ENCODE data around the gene MCTP1.

Gene MCTP1

DNA sequence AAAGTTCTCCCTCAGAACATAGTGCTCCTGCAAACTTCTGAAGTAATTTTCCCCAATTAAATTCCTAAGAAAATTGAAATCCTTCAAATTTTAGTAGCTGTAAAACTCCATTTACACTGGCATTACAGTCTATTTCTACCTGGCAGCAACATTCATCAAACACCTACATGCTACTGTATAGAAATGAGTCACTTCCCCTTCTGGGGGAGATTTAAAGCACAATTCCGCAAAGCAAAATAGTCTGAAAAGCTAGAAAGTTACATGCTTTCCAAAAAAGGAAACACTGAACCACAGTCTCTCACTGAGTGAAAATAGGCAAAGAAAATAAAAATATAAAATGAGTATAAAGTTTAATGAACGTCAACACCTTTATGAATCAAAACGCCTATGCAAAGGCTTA, 43.3 kb downstream of the MCTP1 start:
- Histone ChIP-seq H3K36me3 (ENCODE audit: control insufficient read depth, low read length) (no peaks in the 10 kb centered on the region), H3K4me1 (ENCODE audit: control insufficient read depth, low read length) (no peaks in the 10 kb centered on the region), H3K27me3 (ENCODE audit: control insufficient read depth, low read length) (no peaks in the 10 kb centered on the region), H3K9me3 (ENCODE audit: control insufficient read depth, insufficient read depth, low read length) (no peaks in the 10 kb centered on the region), H3K9me2 (replicated peaks; ENCODE audit: control insufficient read depth, low read length) (no peaks in the 10 kb centered on the region), H3K27ac (ENCODE audit: low read depth, low read length) (no peak overlapping the region), H4K20me1 (ENCODE audit: control insufficient read depth, insufficient read depth, low read depth, low read length) (no peaks in the 10 kb centered on the region), H3K4me2 (ENCODE audit: low read length) (no peak overlapping the region), H3K4me3 (ENCODE audit: low read length) (no peak overlapping the region), H3K79me2 (ENCODE audit: control insufficient read depth, low read length) (no peaks in the 10 kb centered on the region), H3F3A (ENCODE audit: control insufficient read depth, insufficient read depth) (no peaks in the 10 kb centered on the region)
- no peak for TF ChIP-seq EZH2phosphoT487 (IDR thresholded peaks at IDR 0.05; ENCODE audit: borderline replicate concordance, low read length)
- TF ChIP-seq, protein P1, sequence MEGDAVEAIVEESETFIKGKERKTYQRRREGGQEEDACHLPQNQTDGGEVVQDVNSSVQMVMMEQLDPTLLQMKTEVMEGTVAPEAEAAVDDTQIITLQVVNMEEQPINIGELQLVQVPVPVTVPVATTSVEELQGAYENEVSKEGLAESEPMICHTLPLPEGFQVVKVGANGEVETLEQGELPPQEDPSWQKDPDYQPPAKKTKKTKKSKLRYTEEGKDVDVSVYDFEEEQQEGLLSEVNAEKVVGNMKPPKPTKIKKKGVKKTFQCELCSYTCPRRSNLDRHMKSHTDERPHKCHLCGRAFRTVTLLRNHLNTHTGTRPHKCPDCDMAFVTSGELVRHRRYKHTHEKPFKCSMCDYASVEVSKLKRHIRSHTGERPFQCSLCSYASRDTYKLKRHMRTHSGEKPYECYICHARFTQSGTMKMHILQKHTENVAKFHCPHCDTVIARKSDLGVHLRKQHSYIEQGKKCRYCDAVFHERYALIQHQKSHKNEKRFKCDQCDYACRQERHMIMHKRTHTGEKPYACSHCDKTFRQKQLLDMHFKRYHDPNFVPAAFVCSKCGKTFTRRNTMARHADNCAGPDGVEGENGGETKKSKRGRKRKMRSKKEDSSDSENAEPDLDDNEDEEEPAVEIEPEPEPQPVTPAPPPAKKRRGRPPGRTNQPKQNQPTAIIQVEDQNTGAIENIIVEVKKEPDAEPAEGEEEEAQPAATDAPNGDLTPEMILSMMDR (IDR thresholded peaks at IDR 0.05; ENCODE audit: low read depth, low read length, poor library complexity, severe bottlenecking) = no peak

DNA sequence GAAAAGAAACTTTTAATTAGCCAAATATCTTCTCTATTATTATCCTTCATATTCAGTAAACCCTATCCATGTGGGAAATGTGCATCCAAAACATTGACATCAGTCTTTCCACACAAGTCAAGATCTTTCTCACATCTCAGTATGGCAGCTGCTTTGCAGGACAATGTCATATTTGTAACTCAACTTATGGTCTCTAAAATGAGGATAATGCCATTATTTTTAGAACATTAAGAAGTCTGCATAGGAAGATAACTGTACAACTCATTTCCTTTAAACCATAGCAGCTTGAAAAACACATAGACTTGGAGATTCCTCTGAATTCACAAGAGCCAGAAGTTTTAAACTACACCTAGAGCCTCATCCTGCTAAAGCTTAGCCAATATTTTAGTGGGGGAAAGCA, 43.7 kb downstream of the MCTP1 start:
- H3K4me2 ChIP-seq (ENCODE audit: low read length) = no peak overlapping the region
- H3K27me3 ChIP-seq (ENCODE audit: control insufficient read depth, low read length) = no peaks in the 10 kb centered on the region
- H3K9me3 ChIP-seq (ENCODE audit: control insufficient read depth, insufficient read depth, low read length) = no peaks in the 10 kb centered on the region
- H4K20me1 ChIP-seq (ENCODE audit: control insufficient read depth, insufficient read depth, low read depth, low read length) = no peaks in the 10 kb centered on the region
- H3K4me3 ChIP-seq (ENCODE audit: low read length) = no peak overlapping the region
- H3K79me2 ChIP-seq (ENCODE audit: control insufficient read depth, low read length) = no peaks in the 10 kb centered on the region
- no peaks in the 10 kb centered on the region for H3K4me1 ChIP-seq (ENCODE audit: control insufficient read depth, low read length)
- TF ChIP-seq EZH2phosphoT487 (IDR thresholded peaks at IDR 0.05; ENCODE audit: borderline replicate concordance, low read length) = no peak
- H3F3A ChIP-seq (ENCODE audit: control insufficient read depth, insufficient read depth) = no peaks in the 10 kb centered on the region
- H3K9me2 ChIP-seq (replicated peaks; ENCODE audit: control insufficient read depth, low read length) = no peaks in the 10 kb centered on the region
- no peaks in the 10 kb centered on the region for H3K36me3 ChIP-seq (ENCODE audit: control insufficient read depth, low read length)
- no peak overlapping the region for H3K27ac ChIP-seq (ENCODE audit: low read depth, low read length)

DNA sequence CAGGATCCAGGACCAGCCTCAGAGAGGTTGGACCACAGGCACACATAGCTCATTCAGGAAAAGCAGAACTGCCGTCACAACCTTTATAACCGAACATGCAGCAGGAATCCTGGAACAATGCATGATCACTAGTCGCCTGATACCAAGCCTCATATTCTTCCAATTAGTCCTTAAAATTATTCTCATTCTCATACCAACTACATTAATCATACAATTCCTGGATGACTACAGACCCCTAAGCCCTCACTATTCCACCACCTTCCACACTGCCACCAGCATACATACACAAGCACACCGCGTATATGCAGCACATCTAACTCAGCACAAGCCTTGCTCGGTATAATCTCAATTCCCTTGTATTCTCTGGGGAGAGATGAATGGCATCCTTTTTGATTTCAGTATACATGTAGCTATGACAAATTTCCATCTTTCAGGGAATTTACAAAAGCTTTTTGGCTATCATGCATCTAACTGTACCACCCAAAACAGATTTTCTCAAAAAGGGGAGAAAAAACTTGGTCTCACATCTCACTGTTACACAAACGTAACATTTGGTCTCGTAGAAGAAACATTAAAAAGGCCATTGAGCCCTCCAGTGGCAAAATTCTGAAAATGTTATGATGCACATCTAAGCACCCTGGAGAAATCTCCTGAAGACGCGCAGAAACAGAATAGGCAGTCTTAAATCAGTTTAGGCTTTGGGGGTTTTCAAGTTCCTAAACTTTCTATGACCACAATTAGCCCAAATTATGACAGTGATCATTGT, 46.2 kb downstream of the MCTP1 start:
- Histone ChIP-seq H3K27ac (ENCODE audit: low read depth, low read length) (no peak overlapping the region), H3K4me3 (ENCODE audit: low read length) (no peak overlapping the region), H3K79me2 (ENCODE audit: control insufficient read depth, low read length) (no peaks in the 10 kb centered on the region), H3K4me2 (ENCODE audit: low read length) (no peak overlapping the region), H3K4me1 (ENCODE audit: control insufficient read depth, low read length) (no peaks in the 10 kb centered on the region), H3K36me3 (ENCODE audit: control insufficient read depth, low read length) (no peaks in the 10 kb centered on the region), H3K9me2 (replicated peaks; ENCODE audit: control insufficient read depth, low read length) (no peaks in the 10 kb centered on the region), H3K9me3 (ENCODE audit: control insufficient read depth, insufficient read depth, low read length) (no peaks in the 10 kb centered on the region), H4K20me1 (ENCODE audit: control insufficient read depth, insufficient read depth, low read depth, low read length) (no peaks in the 10 kb centered on the region), H3K27me3 (ENCODE audit: control insufficient read depth, low read length) (no peaks in the 10 kb centered on the region), H3F3A (ENCODE audit: control insufficient read depth, insufficient read depth) (no peaks in the 10 kb centered on the region)
- TF ChIP-seq EZH2phosphoT487 (IDR thresholded peaks at IDR 0.05; ENCODE audit: borderline replicate concordance, low read length) = no peak
- TF ChIP-seq, protein P1 (IDR thresholded peaks at IDR 0.05; ENCODE audit: low read depth, low read length, poor library complexity, severe bottlenecking) = no peak

DNA sequence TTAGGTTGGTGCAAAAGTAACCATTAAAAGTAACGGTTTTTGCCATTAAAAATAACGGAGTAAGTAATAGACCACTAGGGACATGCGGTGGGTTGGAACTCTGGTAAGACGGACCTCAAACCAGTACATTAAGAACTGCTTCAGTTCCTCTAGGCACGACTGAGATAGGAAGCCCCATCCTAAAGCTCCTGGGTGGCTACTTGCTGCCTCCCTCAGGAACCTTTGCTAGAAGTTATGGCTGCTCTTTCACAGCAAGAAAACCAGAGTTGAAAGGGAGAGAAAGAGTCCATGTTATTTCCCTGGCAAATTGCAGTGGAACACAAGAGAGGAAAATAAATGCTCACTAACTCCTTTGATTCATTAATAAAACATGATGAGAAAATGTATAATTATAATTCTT, 47.6 kb downstream of the MCTP1 start:
- H3K27me3 ChIP-seq (ENCODE audit: control insufficient read depth, low read length) = no peaks in the 10 kb centered on the region
- no peaks in the 10 kb centered on the region for H3K4me1 ChIP-seq (ENCODE audit: control insufficient read depth, low read length)
- no peak overlapping the region for H3K27ac ChIP-seq (ENCODE audit: low read depth, low read length)
- H3K9me2 ChIP-seq (replicated peaks; ENCODE audit: control insufficient read depth, low read length) = no peaks in the 10 kb centered on the region
- TF ChIP-seq, protein P1 (IDR thresholded peaks at IDR 0.05; ENCODE audit: low read depth, low read length, poor library complexity, severe bottlenecking) = no peak
- no peak for TF ChIP-seq EZH2phosphoT487 (IDR thresholded peaks at IDR 0.05; ENCODE audit: borderline replicate concordance, low read length)
- H3K4me3 ChIP-seq (ENCODE audit: low read length) = no peak overlapping the region
- H3K79me2 ChIP-seq (ENCODE audit: control insufficient read depth, low read length) = no peaks in the 10 kb centered on the region
- H3F3A ChIP-seq (ENCODE audit: control insufficient read depth, insufficient read depth) = no peaks in the 10 kb centered on the region
- H3K9me3 ChIP-seq (ENCODE audit: control insufficient read depth, insufficient read depth, low read length) = no peaks in the 10 kb centered on the region
- H3K4me2 ChIP-seq (ENCODE audit: low read length) = no peak overlapping the region
- no peaks in the 10 kb centered on the region for H4K20me1 ChIP-seq (ENCODE audit: control insufficient read depth, insufficient read depth, low read depth, low read length)
- H3K36me3 ChIP-seq (ENCODE audit: control insufficient read depth, low read length) = no peaks in the 10 kb centered on the region
